ENCODE measurements around the gene ADAM19.
"Not testable (repeated sequence)": the region's sequence is repeated elsewhere in the genome, so short reads cannot be mapped to it uniquely, and the experiment has no call there.

The ADAM19 gene

DNA sequence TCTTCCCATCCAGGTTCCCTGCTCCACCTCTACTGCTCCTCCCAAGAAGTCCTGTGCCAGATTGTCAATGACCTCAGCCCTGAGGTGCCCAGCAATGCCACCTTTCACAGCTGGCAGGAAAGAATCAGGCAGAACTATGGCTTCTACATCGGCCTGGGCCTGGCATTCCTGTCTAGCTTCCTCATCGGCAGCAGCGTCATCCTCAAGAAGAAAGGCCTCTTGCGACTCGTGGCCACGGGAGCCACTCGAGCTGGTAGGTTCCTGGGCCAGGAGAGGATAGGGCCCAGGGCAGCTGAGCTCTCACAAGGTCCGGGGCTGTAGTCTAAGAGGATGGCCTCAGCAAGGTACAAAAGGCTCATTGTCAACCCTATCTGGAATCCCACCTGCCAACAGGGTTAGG, 112.5 kb downstream of the ADAM19 start:
- DNase-seq (ENCODE audit: low spot score): no peak

DNA sequence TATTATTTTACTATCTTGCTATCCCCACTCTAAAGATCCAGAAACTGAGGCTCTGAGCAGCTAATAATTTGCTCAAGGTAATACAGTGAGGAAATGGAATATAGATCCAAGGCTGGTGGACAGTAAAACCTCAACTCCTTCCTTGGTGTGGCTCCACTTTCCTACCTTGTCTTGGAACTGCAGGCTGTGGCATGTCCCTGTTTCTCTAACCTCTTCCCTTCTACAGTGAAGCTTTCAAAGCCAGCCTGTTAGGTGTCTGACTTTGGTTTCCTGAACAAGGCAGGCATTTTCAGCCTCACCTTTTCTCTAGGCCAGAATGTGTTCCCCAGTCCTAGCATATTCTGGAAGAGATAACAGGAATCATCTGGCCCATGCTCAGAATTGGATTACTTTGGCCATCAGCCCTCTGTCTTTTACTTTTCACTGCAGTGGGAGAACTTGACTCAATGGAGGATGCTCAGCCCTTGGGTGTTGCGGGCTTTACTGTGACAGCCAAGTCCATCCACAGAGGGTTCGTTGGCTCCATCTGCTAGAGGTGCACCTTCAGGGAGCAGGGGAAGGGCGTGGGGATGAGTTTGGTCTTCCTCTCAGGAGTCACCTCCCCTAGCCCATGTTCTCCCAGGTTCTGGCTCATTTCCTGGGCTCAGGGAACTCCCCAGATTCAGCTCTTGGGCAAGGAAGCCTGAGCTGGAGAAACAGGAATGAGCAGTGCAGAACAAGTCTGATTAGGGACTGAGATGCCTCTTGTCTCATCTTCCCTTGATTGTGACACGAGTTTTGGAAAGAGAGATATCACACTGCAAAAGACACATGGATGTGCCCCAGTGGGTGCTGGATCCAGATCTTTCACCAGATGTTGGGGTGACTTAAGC, 114.4 kb downstream of the ADAM19 start:
- no peak for DNase-seq (ENCODE audit: low spot score)

DNA sequence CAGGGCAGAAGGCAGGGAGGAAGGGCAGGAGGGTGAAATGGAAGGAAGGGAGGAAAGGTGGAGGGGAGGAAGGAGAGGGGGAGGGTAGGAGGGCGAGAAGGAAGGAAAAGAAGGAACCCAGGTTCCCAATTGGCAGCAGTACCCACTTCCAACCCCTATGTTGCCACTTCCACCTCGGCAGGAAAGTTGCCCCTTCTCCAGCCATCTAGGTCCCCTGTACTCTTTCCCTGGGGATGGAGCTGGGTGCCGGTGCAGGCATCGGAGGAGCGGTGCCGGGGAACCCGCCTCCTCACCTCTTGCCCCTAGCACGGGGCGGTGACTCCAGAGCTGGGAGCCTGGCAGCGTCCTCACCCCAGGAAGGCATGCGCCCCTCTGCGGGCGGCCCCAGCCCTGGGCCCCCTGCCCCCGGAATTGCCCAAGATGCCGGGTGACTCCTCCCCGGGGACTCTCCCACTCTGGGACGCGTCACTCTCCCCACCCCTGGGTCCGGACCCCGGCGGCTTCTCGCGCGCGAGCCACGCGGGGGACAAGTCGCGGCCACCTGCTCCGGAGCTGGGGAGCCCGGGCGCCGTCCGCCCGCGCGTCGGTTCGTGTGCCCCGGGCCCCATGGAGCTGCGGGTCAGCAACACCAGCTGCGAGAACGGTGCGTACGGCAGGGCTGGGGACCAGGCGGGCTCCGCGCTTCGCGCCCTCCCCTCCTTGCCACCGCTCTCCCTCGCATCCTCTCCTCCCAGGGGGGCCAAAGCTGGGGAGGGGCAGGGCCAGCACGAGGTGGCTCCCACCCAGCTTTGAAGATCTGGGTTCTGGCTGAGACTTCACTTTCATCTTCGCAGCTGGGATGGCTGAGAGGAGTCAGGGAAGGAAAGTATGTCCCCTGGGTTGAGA, 115.6 kb downstream of the ADAM19 start, which contains the start of gene NIPAL4:
Gene NIPAL4 (plus strand): TSS at position 499 of the 885 bp plus-strand sequence. CDS start 108 bp downstream, at position 607.
- no peak for DNase-seq (ENCODE audit: low spot score)

DNA sequence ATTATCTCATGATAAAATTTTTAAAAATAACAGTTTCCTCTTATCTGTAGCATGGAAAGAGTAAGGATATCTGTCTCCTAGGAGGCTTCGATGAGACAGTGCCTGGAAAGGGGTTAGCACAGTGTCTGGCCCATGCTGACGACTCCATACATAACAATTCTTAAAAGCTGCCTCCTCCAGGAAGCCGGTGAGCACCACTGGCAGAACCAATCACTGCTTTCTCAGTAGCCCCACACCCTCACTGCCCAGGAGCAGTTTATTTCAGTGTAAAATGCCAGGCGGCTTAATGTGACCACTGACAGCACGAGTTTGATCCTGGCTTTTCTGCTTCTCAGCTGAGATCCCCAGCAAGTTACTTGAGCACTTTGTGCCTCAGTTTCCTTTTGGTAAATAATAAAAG, 116.7 kb downstream of the ADAM19 start:
- DNase-seq (ENCODE audit: low spot score): no peak

DNA sequence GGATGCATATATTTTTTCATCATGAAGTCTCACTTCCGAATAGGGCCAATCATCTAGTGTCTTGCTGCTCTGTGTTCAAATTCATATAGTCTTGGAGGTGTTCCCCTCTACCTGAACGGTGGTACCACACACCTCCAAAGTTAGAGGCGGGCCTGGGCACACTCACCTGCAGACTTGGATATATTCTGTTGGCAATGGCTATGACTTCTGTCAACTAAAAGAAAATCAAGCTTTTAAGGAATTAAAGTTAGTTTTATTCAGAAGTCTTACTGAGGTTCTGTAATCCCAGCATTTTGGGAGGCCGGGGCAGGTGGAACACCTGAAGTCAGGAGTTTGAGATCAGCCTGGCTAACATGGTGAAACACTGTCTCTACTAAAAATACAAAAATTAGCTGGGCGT, 118.2 kb downstream of the ADAM19 start:
- DNase-seq (ENCODE audit: low spot score): no peak

DNA sequence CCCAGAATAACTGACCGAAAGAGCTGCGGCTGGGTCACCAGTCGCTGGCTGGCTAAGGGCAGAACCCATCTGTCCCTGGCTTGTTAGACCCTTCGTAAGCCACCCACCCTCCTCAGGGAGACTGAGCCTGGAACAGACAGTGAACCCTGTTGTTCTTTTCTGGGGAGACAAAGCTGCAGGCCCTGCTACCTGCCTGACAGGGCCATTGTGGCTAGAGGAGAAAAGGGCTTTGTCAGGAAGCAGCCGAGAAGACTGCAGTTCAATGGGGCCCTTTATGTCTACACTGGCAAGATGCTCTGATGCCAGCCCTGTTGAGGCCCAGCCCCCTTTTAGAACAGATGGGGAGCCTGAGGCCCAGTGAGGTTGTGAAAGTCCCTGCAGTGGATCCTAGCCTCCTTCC, 119.3 kb downstream of the ADAM19 start:
- no peak for DNase-seq (ENCODE audit: low spot score)

DNA sequence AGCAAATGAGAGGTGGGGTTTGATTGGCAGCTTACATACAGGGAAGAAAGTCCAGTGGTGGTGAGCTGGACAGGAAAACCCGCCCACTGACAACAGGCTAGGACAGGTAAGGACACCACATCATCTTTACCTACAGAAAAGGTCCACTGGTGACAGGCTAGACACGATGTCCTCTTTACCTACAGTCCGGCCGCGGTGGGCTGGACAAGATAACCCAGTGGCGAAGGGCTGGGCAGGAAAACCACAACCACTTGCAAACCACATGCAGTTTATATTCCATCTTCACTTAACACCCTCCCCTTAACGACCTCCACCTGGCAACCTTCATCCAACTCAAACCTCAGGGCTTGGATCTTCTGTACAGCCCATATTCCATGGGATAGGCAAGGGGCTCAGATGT, 120.5 kb downstream of the ADAM19 start:
- no peak for DNase-seq (ENCODE audit: low spot score)

DNA sequence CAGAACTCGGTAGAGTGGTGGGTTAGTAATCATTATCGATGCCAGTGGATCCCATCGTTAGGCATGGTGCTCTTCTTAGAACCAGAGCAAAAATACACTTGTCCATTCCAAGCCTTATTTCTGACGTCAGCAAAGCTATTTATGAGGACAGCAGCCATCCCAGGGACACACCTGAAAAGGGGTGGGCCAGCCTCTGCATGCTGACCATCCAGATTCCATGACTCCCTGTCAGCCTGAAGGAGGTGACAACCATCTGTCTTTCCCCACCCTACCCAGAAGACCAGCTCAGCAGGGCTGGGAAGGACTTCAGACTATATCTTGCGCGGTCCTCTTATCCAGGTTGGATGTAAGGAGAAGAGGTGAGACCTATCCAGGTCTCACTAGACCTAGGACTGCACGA, 121.3 kb downstream of the ADAM19 start:
- no peak for DNase-seq (ENCODE audit: low spot score)

DNA sequence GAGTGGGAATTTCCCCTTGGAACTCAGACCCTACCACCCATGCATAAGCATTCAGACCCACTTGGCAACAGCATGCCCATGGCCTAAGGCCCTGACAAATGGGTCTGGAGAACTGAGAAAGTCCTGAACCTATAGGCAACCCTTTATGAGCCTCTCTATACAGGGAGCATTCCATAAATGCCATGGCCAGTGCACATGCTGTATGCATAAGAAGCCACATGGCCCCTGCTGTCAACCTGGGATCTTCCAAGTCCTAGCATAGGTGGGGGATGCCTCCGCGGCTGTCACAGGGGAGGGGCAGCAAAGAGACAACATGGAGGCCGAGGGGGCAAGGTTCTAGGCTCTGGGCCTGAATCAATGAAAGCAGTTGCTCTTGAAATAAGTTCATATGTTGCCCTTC, 123.8 kb downstream of the ADAM19 start:
- no peak for DNase-seq (ENCODE audit: low spot score)

DNA sequence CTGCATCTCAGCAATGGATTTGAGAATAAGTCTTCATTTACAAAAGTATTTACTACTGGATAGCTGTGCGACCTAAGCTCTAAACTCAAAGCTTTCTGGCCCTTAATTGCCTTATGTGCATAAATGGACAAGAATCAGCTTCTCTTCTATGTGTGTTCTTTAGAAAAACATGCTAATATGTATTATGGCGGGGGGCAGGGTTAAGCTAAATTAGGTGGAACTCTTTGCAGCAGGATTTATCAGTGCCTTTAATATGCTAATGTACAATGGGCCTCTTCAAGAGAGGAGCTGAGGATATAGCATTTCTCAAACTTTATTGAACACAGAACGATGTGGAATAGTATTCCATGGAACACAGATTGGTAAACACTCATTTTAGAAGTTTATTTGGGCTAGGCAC, 125.6 kb downstream of the ADAM19 start:
- DNase-seq (ENCODE audit: low spot score): no peak

DNA sequence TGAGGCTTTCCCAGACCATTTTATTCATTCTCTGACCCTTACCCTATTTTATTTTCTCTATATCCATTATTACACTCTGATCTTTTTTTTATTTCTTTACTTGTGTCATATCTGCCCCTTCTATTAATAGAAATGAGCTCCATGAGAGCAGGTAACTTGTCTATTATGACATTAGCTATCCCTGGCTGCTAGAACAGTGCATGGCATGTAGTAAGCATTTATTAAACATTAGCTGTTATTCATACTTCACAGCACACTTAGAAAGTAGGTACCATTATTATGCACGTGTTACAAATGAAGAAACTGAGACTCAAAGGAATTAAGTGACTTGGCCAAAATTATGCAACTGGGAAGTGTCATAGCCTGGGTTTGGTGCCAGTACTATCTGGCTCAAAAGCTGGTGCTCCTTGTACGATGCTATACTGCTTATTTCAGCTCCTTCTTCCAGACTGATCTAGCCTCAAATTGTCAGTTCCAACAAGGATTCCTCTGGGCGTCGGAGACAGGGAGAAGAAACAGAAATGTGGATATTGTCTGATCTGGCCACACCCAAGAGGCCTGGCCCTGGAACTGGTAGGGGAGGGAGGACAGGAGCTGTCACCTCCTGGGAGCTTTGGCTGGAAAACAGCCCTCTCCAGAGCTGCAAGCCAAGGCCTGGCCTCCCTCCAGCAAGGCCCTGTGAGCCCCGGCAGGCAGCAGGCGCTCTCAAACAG, 126.4 kb downstream of the ADAM19 start:
- DNase-seq (ENCODE audit: low spot score): peak; percentile 11

DNA sequence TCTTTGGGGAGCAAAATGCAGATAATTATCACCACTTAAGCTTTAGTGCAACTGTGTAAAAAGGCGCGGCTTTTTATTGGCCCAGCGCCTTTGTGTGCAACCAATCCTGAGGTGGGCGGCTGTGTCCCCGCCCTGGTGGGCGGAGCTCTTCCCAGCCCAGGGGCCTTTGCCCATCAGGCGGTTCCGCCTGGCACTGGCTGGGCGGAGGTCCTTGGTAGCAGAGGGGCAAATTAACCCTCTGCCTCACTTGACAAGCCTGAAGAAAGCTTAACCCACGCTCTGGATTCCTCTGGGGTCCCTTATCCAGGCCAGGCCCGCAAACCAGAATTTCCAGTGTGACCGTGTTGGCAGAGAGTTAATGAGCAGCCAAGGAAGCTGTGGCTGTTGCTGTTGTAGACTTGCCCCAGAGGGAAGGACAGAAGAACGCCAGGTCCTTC, 128.4 kb downstream of the ADAM19 start:
- DNase-seq (ENCODE audit: low spot score): no peak

DNA sequence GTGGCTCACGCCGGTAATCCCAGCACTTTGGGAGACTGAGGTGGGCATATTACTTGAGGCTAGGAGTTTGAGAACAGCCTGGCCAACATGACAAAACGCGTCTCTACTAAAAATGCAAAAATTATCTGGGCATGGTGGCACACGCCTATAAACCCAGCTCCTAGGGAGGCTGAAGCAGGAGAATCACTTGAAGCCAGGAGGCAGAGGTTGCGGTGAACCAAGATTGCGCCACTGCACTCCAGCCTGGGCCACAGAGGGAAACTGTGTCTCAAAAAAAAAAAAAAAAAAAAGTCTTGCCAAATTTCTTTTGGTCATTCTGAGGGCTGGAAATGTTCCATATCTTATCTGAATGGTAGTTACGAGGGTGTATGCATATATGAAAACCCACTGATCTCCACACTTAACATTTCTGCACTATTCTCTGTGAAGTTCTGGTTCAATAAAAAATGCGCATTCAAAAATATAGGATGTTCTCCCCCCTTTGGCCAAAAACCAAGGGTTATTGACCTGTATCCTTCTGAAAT, 129.1 kb downstream of the ADAM19 start:
- no peak for DNase-seq (ENCODE audit: low spot score)

DNA sequence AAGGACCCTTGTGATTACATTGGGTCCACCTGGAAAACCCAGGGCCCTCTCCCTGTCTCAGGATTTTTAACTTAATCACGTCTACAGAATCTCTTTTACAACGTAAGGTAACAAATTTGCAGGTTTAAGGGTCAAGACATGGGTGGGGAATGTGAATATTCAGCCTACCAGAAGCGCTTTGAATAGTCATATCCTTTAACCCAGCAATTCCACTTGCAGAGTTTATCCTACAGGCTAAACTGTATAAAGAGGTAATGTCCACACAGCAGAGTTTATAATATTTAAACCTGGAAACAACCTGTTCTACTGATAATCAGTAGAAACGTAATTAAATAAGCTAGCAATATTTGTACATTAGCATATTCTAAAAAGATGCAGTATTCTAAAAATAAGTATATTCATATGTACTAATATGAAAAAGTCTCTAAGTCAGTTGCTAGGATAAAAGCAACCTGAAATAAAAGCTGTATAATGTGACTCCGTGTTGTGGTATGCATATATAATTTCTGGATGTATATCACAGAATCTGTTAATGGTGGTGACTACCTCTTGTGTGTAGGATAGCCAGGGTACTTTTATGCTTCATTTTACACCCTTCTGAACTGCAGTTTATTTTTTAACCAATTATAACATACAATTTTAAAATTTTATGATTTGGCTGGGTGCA, 129.7 kb downstream of the ADAM19 start:
- DNase-seq (ENCODE audit: low spot score): no peak

DNA sequence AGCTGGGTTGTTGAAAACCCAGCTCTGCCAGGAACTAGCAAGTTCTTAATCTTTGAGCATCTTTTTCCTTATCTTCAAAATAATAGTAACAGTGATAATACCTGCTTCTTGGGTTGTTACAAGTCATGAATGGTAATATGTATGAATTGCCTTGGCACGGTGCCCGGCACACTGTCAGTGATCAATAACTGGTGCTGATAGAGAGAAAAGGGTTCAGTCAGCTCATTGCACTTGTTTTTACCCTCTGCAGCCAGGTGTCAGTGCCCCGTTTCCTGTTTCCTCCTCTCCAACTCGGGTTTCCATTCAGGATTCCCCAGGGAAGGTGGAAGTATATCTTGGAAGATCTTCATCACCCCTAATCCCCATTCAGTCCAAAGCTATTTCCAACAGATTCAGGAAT, 131.4 kb downstream of the ADAM19 start:
- no peak for DNase-seq (ENCODE audit: low spot score)

DNA sequence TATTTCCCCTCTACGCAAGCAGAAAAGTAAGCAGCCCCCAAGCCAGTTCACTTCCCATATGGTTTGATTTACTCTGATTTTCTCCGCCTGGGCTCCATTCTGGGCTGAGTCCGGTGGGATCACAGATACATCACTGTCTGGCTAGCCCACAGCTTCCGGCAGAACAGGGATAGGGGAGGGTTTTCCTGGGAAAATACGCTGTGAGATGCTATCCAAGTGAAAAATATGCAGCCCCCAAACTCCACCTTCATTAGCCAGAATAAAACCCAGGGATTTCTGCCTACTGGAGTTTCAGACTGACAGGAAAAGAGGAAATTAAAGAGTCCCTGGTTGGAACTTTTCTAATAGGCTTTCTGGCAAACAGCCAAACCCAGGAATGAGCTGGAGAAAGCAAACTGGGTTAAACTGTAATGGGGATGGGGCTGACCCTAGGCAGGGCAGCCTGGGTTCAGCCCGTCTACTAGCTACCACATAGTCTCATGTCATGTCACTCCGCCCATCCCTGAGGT, 132.5 kb downstream of the ADAM19 start:
- no peak for DNase-seq (ENCODE audit: low spot score)

DNA sequence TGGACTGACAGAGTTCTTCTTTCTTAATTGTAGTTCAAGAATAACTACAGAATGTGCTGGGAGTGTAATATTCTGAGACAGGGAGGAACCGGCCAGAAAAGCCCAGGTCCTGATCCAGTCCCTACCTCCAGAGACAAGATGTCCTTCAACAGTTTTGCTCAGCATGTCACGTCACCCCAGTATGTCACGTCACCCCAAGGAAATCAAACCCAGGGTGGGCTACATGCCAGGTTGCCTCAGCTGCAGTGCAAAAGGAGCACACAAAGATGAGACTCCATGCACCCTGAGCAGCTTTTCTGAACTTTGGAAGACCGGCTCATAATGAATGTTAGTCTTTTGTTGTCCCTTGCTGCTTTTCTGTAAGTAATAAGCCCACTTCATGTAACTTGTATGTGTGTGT, 141.5 kb downstream of the ADAM19 start:
- DNase-seq (ENCODE audit: low spot score): no peak

DNA sequence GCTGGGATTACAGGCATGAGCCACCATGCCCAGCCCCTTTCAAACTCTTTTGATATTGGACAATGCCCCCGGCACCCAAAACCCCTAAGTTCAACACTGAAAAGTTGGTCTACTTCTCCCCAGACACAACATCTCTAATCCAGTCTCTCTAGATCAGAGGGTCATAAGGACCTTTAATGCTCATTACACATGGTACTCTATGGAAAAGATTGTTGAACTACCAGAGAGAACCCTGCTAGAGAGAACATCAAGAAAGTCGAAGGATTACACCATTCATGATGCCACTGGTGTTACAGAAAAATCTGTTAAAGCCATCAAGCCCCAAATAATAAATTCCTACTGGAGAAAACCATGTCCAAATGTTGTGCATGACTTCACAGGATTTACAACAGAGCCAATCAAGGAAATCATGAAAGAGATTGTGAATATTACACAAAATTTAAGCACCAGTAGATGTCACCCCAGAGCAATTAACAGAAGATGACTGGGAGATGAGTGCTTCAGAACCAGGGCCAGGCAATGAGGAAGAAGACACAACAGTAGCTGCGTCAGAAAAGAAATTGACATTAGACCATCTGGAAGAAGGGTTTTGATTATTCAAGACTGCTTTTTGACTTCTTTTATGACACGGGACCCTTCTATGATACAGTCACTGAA, 143.9 kb downstream of the ADAM19 start:
- peak; percentile 60 for DNase-seq (ENCODE audit: low spot score)

DNA sequence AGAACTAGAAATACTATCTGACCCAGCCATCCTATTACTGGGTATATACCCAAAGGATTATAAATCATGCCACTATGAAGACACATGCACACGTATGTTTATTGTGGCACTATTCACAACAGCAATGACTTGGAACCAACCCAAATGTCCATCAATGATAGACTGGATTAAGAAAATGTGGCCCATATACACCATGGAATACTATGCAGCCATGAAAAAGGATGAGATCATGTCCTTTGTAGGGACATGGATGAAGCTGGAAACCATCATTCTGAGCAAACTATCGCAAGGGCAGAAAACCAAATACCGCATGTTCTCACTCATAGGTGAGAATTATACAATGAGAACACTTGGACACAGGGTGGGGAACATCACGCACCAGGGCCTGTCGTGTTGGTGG, 145.7 kb downstream of the ADAM19 start:
- DNase-seq (ENCODE audit: low spot score): not testable (repeated sequence)
